IPS-18a (cell line): Measurements from ENCODE around the gene CCDC180.
"Not testable (repeated sequence)": the region's sequence is repeated elsewhere in the genome, so short reads cannot be mapped to it uniquely, and the experiment has no call there.

Experiments
- H3K27ac ChIP-seq: one replicate; pipeline ENCODE4 v1.5.1; 2013; ENCODE audit warnings: low read length
- H3K27me3 ChIP-seq: one replicate; pipeline ENCODE4 v1.6.1; 2013; ENCODE audit warnings: mild to moderate bottlenecking, low read length; ENCODE audit not compliant: control insufficient read depth, insufficient read depth
- H3K36me3 ChIP-seq: one replicate; pipeline ENCODE4 v1.6.1; 2013; ENCODE audit warnings: low read depth, low read length; ENCODE audit not compliant: control insufficient read depth
- H3K4me1 ChIP-seq: one replicate; pipeline ENCODE4 v1.6.1; 2013; ENCODE audit warnings: low read depth, low read length; ENCODE audit not compliant: control insufficient read depth
- H3K4me3 ChIP-seq: one replicate; pipeline ENCODE4 v1.5.1; 2013; ENCODE audit warnings: low read length
- H3K9ac ChIP-seq: one replicate; pipeline ENCODE4 v1.6.1; 2013; ENCODE audit warnings: mild to moderate bottlenecking, low read length, moderate library complexity
- H3K9me3 ChIP-seq: one replicate; pipeline ENCODE4 v1.6.1; 2013; ENCODE audit warnings: low read depth, low read length; ENCODE audit not compliant: control insufficient read depth

CCDC180 gene

DNA sequence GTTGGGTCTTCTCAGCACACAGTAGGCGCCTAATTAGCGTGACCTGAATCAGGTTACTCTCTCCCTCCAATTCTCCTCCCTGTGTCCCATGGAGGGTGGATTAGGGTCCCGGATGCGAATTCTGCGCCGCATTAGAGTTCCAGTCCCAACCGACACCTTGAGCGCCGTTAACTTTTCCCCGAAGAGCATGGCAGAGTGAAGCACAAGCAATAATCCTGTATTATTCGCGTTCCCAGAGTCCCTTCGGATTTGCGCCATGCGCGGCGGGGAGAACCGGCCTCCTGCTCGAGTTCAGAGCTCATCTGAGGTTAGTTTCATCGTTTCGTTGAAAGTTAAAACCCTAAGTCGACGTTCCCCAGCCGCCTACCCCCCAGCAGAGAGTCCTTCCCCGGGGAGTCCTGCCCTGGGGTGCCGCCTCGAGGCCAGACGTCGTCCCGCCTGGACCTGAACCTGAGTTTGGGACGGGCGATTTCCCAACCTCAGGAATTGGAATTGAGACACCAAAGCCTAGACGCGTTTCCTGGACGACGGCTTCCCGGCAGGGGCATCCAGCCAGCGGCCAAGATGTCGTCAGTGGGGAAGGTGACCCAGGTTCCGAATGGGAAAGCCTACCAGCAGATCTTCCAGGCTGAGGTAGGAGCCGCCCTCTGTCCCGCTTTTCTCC, at the start of gene CCDC180:
TSS of gene CCDC180 (plus strand) at position 160 of the 664 bp plus-strand sequence. CDS start at position 565, 405 bp downstream.
- no peaks in the 10 kb centered on the region for H3K9me3 ChIP-seq
- peak within 1 kb of the TSS; percentile 53 for H3K9ac ChIP-seq
- H3K4me3 ChIP-seq = peak within 1 kb of the TSS; percentile 31
- peak within 1 kb of the TSS; percentile 78 for H3K27ac ChIP-seq
- no peaks in the 10 kb centered on the region for H3K27me3 ChIP-seq
- no peaks in the 10 kb centered on the region for H3K36me3 ChIP-seq
- H3K4me1 ChIP-seq = peaks cover 11% of the 10 kb centered on the region

DNA sequence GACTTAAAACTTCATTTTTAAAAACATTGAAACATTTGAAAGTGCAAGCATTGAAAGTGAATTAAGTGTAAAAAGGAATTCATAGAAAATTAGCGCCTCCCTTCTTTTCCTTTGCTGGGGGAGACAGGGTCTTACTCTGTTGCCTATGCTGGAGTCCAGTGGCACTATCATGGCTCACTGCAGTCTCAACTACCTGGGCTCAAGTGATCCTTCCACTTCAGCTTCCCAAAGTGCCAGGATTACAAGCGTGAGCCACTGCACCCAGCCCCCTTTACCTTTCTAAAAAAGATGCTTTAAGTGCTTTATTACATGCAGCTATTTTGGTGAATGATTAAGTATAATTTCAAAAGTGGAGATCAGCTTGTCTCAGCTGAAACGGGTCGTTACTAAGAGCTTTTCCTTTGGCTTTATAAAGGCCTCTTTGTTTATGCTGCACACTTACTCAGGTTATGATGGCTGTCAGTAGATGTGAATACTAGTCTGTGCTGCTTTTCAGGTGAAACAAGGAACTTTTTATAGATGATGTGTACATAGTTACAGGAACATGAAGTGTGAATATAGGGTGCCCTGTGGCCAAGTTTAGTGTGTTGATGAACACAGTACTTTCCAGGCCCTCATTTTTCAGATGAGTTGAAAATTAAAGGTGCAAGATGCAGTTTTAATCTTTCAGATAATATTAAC, 47.5 kb upstream of the CCDC180 start:
- H3K36me3 ChIP-seq, H3K9me3 ChIP-seq, H3K4me1 ChIP-seq, H3K27ac ChIP-seq, H3K27me3 ChIP-seq, H3K9ac ChIP-seq, H3K4me3 ChIP-seq: not testable (repeated sequence)

DNA sequence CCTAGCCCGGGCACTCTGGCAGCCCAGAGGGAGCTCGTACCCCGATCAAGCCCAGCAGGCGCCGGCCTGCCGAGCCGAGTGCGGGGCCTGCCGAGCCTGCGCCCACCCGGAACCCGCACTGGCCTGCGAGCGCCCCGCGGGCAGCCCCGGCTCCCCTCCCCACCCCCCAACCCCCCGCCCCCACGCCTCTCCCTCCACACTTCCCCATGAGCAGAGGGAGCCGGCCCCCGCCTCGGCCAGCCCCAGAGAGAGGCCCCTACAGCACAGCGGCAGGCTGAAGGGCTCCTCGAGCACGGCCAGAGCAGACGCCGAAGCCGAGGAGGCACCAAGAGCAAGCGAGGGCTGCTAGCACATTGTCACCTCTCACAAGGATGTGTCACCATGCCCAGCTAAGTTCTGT, 36.2 kb upstream of the CCDC180 start:
- H3K27ac ChIP-seq = no peak overlapping the region

DNA sequence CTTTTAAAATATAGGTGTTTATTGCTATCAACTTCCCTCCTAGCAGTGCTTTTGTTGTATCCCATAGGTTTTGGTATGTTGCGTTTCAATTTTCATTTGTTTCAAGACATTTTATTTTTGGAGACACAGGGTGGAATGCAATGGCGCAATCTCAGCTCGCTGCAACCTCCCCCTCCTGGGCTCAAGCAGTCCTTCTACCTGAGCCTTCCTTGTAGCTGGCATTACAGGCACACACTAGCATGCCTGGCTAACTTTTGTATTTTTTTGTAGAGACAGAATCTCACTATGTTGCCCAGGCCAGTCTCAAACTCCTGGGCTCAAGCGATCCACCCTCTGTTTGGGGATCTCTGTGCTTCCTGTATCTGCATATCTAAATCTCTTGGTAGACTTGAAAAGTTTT, 35.4 kb upstream of the CCDC180 start:
- H3K27me3 ChIP-seq = no peaks in the 10 kb centered on the region
- peaks cover 23% of the 10 kb centered on the region for H3K4me1 ChIP-seq
- H3K4me3 ChIP-seq = peak overlapping the region; percentile 27
- no peaks in the 10 kb centered on the region for H3K36me3 ChIP-seq
- no peak overlapping the region for H3K27ac ChIP-seq
- no peak overlapping the region for H3K9ac ChIP-seq
- H3K9me3 ChIP-seq = no peaks in the 10 kb centered on the region

More for the DNA sequence above, 36.2 kb upstream of the CCDC180 start:
- peak overlapping the region; percentile 27 for H3K4me3 ChIP-seq
- H3K27me3 ChIP-seq = no peaks in the 10 kb centered on the region
- H3K9ac ChIP-seq = peak overlapping the region; percentile 12
- no peaks in the 10 kb centered on the region for H3K9me3 ChIP-seq
- H3K36me3 ChIP-seq = no peaks in the 10 kb centered on the region
- H3K4me1 ChIP-seq = peaks cover 17% of the 10 kb centered on the region

DNA sequence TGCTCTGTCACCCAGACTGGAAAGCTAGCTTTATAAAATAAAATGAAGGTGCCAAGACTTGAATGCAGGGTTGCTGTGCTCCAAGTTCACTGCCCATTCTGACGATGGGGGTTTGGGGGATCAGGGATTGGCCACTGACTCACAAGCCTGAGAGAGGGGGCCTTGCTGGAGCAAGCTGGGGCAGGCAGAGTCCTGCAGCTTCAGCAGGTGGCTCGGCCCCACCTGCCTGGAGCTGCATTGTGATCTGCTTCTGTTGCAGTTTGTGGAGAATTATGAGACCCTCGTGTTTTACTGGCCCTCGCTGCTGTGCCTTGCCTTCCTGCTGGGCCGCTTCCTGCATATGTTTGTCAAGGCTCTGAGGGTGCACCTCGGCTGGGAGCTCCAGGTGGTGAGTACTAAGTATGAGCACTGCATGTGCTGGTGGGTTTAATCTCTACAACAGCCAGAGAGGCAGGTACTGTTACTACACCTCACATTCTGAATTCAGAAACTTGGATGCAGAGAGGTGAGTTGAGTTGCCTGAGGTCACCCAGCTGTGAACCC, 31.1 kb upstream of the CCDC180 start:
- Histone ChIP-seq H3K36me3 (peaks cover 6% of the 10 kb centered on the region), H3K4me3 (no peak overlapping the region), H3K27me3 (no peaks in the 10 kb centered on the region), H3K27ac (no peak overlapping the region), H3K9ac (no peak overlapping the region), H3K9me3 (no peaks in the 10 kb centered on the region), H3K4me1 (peaks cover 23% of the 10 kb centered on the region)

DNA sequence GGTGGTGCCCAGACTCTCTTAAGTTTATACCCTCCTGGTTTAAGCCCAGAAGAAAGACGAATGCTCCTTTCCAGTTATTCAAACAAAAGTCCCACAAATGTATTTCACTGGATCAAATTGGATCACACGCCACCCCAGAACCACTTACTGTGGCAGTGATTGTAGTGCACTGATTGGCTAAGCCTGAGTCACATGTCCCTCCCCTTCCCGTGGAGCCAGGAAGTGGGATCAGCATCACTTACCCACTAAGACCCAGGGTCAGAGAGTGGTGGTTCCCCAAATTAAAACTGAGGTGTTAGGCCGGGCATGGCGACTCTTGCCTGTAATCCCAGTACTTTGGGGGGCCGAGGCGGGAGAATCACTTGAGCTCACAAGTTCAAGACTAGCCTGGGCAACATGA, 29.5 kb upstream of the CCDC180 start:
- no peak overlapping the region for H3K9ac ChIP-seq
- peaks cover 9% of the 10 kb centered on the region for H3K36me3 ChIP-seq
- H3K27ac ChIP-seq = no peak overlapping the region
- no peaks in the 10 kb centered on the region for H3K9me3 ChIP-seq
- H3K27me3 ChIP-seq = no peaks in the 10 kb centered on the region
- no peak overlapping the region for H3K4me3 ChIP-seq
- peaks cover 14% of the 10 kb centered on the region for H3K4me1 ChIP-seq

DNA sequence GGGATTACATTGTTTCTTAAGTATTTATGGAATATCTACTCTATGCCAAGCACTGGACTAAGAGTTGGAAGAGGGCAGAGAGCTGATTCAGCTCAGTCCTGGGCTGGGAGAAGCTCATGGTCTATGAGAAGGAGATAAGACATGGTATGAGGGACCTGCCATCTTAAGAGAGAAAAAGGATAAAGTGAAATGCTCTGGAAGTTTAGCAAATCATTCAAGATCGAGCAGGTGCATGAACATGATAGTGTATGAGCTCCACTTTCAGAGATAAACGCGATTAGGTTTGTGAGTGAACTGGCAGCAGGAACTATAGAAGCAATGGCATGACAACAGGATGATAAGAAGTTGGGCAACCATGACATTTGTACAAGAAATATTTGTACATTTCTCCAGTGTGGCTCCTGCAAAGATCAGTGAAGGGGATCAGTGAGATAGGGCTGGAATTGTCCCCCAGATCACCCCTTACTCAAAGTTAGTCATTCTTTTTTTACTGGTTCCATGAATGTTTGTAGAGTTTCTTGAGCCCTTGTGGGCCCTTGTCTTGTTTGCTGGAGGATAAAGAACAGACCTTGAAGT, 26.6 kb upstream of the CCDC180 start:
- H3K4me1 ChIP-seq = peaks cover 10% of the 10 kb centered on the region
- no peak overlapping the region for H3K4me3 ChIP-seq
- H3K27me3 ChIP-seq = no peaks in the 10 kb centered on the region
- no peak overlapping the region for H3K9ac ChIP-seq
- H3K27ac ChIP-seq = no peak overlapping the region
- peaks cover 5% of the 10 kb centered on the region for H3K9me3 ChIP-seq
- peaks cover 9% of the 10 kb centered on the region for H3K36me3 ChIP-seq

DNA sequence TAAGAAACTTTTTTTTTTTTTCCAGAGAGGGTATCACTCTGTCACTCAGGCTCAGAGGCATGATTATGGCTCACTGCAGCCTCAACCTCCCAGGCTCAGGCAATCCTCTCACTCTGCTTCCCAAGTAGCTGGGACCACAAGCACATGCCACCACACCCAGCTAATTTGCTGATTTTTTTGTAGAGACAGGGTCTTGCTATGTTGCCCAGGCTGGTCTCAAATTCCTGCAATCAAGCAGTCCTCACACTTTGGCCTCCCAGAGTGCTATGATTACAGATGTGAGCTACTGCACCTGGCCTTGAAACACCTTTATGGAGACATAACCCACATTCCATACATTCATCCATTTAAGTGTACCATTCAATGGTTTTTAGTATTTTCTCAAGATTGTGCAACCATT, 23.7 kb upstream of the CCDC180 start:
- H3K4me1 ChIP-seq = no peaks in the 10 kb centered on the region
- H3K27me3 ChIP-seq = no peaks in the 10 kb centered on the region
- H3K36me3 ChIP-seq = peaks cover 11% of the 10 kb centered on the region
- no peak overlapping the region for H3K4me3 ChIP-seq
- no peak overlapping the region for H3K27ac ChIP-seq
- H3K9ac ChIP-seq = no peak overlapping the region
- H3K9me3 ChIP-seq = peaks cover 5% of the 10 kb centered on the region

DNA sequence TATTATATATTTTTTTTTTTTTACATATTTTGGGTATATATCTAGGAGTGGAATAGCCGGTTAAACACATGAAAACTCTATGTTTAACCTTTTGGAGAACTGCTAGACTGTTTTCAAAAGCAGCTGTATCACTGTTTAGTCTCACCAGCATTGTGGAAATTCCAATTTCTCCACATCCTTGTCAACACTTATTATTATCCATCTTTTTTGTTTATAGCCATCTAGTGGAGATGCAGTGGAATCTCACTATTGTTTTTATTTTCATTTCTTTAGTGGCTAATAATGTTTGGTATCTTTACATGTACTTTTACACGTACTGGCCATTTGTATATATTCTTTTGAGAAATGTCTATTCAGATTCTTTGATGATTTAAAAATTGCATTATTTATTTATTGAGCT, 22.7 kb upstream of the CCDC180 start:
- Histone ChIP-seq H3K9ac (no peak overlapping the region), H3K36me3 (peaks cover 12% of the 10 kb centered on the region), H3K4me1 (no peaks in the 10 kb centered on the region), H3K9me3 (peaks cover 5% of the 10 kb centered on the region), H3K27ac (no peak overlapping the region), H3K4me3 (no peak overlapping the region), H3K27me3 (no peaks in the 10 kb centered on the region)

DNA sequence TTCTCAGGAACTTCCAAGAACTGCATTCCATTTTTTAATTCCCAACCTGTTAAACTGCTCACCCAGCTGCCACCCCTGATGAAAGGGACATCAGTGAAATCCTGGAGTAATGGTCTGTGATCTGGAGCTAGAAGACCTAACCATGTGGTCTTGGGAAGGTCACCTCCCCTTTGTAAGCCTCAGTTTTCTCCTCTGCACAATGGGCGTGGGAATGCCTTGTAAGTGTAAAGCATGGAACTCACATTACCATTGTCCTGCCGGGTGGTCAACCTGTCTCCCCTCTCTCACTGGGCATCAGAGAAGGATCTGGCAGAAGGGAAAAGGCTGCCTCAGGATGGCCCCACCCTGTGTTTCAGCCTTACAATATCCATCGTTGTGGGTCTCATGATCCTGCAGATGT, 15.3 kb upstream of the CCDC180 start:
- H3K36me3 ChIP-seq = peaks cover 16% of the 10 kb centered on the region
- no peak overlapping the region for H3K27ac ChIP-seq

DNA sequence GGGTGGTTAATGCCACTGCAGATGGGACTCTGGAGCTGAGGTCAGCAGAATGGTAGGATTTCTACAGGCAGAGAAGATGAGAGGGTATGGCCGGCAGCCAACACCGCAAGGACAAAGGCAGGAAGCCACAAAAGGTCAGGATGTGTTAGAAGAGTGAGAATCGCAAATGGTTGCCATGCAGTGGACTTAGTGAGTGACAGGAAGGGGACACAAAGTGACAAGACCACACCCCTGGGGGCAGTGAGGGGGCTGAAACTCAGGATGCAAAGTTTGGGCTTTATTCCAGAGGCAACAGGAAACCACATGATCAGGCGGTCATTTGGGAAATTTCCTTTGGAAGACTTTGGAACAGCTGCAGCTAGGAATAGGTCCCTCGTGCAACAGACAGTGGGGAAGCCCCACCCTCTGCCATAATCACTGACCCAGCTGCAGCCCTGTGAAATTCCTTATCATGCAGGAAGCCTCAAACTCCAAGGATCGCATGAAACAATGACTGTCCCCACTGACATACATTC, 14.2 kb upstream of the CCDC180 start:
- no peak overlapping the region for H3K27ac ChIP-seq
- H3K36me3 ChIP-seq = peaks cover 16% of the 10 kb centered on the region
- peaks cover 4% of the 10 kb centered on the region for H3K9me3 ChIP-seq
- no peak overlapping the region for H3K4me3 ChIP-seq
- H3K27me3 ChIP-seq = no peaks in the 10 kb centered on the region
- H3K9ac ChIP-seq = no peak overlapping the region
- no peaks in the 10 kb centered on the region for H3K4me1 ChIP-seq

More for the DNA sequence above, 15.3 kb upstream of the CCDC180 start:
- H3K9ac ChIP-seq = no peak overlapping the region
- no peaks in the 10 kb centered on the region for H3K4me1 ChIP-seq
- H3K27me3 ChIP-seq = no peaks in the 10 kb centered on the region
- H3K9me3 ChIP-seq = no peaks in the 10 kb centered on the region
- H3K4me3 ChIP-seq = no peak overlapping the region
